ENCODE measurements around the gene KLF6.

Gene KLF6

DNA sequence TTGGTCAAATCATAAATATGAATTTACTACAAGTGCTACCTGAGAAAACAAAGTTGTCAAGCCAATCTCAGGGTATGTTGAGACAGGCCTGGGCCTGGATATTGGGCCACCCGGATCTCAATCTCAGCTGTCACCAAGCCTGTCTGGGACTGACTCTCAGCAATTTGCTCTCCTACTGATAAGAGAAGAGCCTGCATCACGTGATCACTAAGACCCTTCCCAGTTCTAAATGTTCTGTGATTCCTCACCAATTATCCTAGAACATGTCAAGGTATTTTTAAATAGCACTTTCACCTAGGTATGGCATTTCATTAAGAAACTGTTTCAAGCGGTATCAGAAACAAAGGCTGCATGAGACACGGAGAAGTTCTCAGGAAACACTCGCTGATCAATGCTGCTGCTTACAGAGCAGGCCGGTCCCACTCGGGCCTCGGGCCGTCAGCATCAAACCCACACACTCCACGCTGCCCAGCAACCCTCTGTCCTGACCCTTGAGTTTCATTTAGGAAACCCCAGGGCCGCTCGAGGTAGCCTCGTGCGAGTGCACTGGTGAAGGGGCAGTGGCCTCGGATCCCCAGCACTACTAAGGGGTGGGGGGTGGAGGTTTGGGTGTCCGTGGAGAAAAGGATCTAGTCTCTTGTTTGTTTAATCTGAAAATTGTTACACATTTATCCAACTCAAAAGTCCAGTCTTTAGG lies 4.1 kb downstream of the KLF6 start:
- peaks cover 10% of the 10 kb centered on the region; the same call in 1 of the 2 replicates for H3F3A ChIP-seq (ENCODE audit: insufficient read depth)
- H3K4me2 ChIP-seq (ENCODE audit: low read depth, low read length, poor library complexity, severe bottlenecking), result no peak overlapping the region
- no peak overlapping the region for H3K27ac ChIP-seq (ENCODE audit: low read depth, low read length)
- no peaks in the 10 kb centered on the region for H3K9me2 ChIP-seq (replicated peaks; ENCODE audit: insufficient read depth, low read length)
- no peak overlapping the region for H3K9ac ChIP-seq (ENCODE audit: low read length)
- peaks cover 30% of the 10 kb centered on the region for H3K79me2 ChIP-seq (ENCODE audit: insufficient read depth, low read length)
- no peak overlapping the region for H2AFZ ChIP-seq (ENCODE audit: low read depth, low read length, severe bottlenecking)
- H3K9me3 ChIP-seq (ENCODE audit: insufficient read depth, low read length), result no peaks in the 10 kb centered on the region
- no peak overlapping the region for H3K4me3 ChIP-seq (ENCODE audit: insufficient read depth, low read length, poor library complexity, severe bottlenecking)
- H4K20me1 ChIP-seq (ENCODE audit: low read depth, low read length), result 0 out of 2 replicates have a peak, but pooled peaks cover 6% of the 10 kb centered on the region
- peaks cover 13% of the 10 kb centered on the region for H3K36me3 ChIP-seq (ENCODE audit: low read length)
- no peak for TF ChIP-seq EZH2phosphoT487 (conservative IDR thresholded peaks at IDR 0.05; ENCODE audit: low read length)
- TF ChIP-seq, protein P1, sequence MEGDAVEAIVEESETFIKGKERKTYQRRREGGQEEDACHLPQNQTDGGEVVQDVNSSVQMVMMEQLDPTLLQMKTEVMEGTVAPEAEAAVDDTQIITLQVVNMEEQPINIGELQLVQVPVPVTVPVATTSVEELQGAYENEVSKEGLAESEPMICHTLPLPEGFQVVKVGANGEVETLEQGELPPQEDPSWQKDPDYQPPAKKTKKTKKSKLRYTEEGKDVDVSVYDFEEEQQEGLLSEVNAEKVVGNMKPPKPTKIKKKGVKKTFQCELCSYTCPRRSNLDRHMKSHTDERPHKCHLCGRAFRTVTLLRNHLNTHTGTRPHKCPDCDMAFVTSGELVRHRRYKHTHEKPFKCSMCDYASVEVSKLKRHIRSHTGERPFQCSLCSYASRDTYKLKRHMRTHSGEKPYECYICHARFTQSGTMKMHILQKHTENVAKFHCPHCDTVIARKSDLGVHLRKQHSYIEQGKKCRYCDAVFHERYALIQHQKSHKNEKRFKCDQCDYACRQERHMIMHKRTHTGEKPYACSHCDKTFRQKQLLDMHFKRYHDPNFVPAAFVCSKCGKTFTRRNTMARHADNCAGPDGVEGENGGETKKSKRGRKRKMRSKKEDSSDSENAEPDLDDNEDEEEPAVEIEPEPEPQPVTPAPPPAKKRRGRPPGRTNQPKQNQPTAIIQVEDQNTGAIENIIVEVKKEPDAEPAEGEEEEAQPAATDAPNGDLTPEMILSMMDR (IDR thresholded peaks at IDR 0.05; ENCODE audit: insufficient read depth, low read length, poor library complexity, severe bottlenecking), result no peak
- H3K27me3 ChIP-seq (ENCODE audit: low read length), result no peaks in the 10 kb centered on the region

DNA sequence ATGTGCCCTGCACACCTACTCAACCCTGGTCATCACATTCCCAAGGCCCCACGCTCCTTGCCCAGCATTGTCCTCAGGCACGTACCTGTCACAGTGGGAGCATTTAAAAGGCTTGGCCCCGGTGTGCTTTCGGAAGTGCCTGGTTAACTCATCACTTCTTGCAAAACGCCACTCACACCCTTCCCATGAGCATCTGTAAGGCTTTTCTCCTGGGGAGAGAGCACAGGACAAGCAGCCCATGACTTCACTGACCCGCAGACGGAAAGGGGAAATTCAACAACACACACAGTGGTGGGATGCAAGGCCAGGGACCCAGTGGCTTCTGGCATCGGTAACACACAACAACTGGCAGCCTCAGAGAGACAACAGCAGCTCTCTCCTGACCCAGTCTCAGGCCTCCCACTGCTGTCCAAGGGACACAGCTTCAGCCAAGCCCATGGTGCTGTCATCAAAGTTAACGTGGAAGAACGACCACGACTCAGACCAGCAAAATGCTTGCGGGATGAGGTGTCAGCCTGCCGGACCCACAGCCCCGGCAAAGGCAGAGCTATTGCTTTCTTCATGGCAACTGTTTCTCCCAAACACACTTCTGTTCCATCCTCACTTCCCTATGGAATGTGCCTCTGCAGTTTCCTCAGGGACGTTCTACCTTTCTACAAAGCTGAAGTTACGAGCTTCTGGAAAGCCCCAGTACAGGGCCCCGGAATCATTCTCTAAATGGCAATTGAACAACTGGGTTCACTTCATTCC lies 4.8 kb downstream of the KLF6 start:
- no peak overlapping the region for H2AFZ ChIP-seq (ENCODE audit: low read depth, low read length, severe bottlenecking)
- H3K9me3 ChIP-seq (ENCODE audit: insufficient read depth, low read length), result no peaks in the 10 kb centered on the region
- H3K79me2 ChIP-seq (ENCODE audit: insufficient read depth, low read length), result peaks cover 30% of the 10 kb centered on the region
- no peak overlapping the region for H3K9ac ChIP-seq (ENCODE audit: low read length)
- H4K20me1 ChIP-seq (ENCODE audit: low read depth, low read length), result 0 out of 2 replicates have a peak, but pooled peaks cover 6% of the 10 kb centered on the region
- peaks cover 10% of the 10 kb centered on the region; the same call in 1 of the 2 replicates for H3F3A ChIP-seq (ENCODE audit: insufficient read depth)
- TF ChIP-seq, protein P1 (IDR thresholded peaks at IDR 0.05; ENCODE audit: insufficient read depth, low read length, poor library complexity, severe bottlenecking), result no peak
- TF ChIP-seq EZH2phosphoT487 (conservative IDR thresholded peaks at IDR 0.05; ENCODE audit: low read length), result no peak
- H3K4me2 ChIP-seq (ENCODE audit: low read depth, low read length, poor library complexity, severe bottlenecking), result no peak overlapping the region
- H3K4me3 ChIP-seq (ENCODE audit: insufficient read depth, low read length, poor library complexity, severe bottlenecking), result no peak overlapping the region
- H3K36me3 ChIP-seq (ENCODE audit: low read length), result peaks cover 13% of the 10 kb centered on the region; the same call in 1 of the 2 replicates
- H3K27ac ChIP-seq (ENCODE audit: low read depth, low read length), result no peak overlapping the region
- no peaks in the 10 kb centered on the region for H3K9me2 ChIP-seq (replicated peaks; ENCODE audit: insufficient read depth, low read length)
- no peaks in the 10 kb centered on the region for H3K27me3 ChIP-seq (ENCODE audit: low read length)

DNA sequence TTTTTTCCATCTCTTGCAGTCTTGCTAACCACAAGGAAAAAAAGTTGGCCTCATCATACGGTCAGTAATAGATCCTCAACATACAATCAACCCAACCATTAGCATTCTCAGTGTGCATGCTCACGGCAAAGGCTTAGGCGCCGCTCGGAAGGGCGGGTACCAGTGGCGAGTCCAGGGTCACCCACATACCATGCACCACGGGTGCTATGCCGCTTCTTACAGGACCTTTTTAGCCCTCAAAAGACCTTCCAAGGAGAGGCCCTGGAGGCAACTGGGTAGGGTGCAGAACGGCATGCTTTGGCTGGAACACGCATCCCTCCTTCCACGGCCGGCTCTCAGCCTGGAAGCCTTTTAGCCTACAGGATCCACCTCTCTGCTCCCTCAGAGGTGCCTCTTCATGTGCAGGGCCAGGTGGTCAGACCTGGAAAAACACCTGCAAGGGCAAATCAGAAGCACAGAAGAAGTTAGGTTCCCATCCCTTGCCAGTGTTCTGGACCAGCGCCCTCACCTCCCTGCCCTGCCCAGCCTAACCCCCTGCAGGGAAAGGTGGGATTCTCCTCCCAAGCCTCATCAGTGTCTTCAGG lies 5.8 kb downstream of the KLF6 start:
- Histone ChIP-seq H2AFZ (ENCODE audit: low read depth, low read length, severe bottlenecking) (no peak overlapping the region), H3F3A (ENCODE audit: insufficient read depth) (peaks cover 10% of the 10 kb centered on the region; the same call in 1 of the 2 replicates), H3K79me2 (ENCODE audit: insufficient read depth, low read length) (peaks cover 23% of the 10 kb centered on the region), H3K27ac (ENCODE audit: low read depth, low read length) (no peak overlapping the region), H3K36me3 (ENCODE audit: low read length) (peaks cover 13% of the 10 kb centered on the region; the same call in 1 of the 2 replicates), H3K27me3 (ENCODE audit: low read length) (no peaks in the 10 kb centered on the region), H3K4me2 (ENCODE audit: low read depth, low read length, poor library complexity, severe bottlenecking) (no peak overlapping the region), H4K20me1 (ENCODE audit: low read depth, low read length) (0 out of 2 replicates have a peak, but pooled peaks cover 6% of the 10 kb centered on the region), H3K9ac (ENCODE audit: low read length) (no peak overlapping the region), H3K9me2 (replicated peaks; ENCODE audit: insufficient read depth, low read length) (no peaks in the 10 kb centered on the region), H3K9me3 (ENCODE audit: insufficient read depth, low read length) (no peaks in the 10 kb centered on the region), H3K4me3 (ENCODE audit: insufficient read depth, low read length, poor library complexity, severe bottlenecking) (no peak overlapping the region)
- TF ChIP-seq, protein P1 (IDR thresholded peaks at IDR 0.05; ENCODE audit: insufficient read depth, low read length, poor library complexity, severe bottlenecking), result no peak
- TF ChIP-seq EZH2phosphoT487 (conservative IDR thresholded peaks at IDR 0.05; ENCODE audit: low read length), result no peak
